Naive thymus-derived CD4-positive, alpha-beta T cell (primary cell): Measurements from ENCODE around the gene IFI27L2. TPM values are rescaled to one million over a fixed set of nuclear protein-coding genes. Genes with fewer than 3 reads are reported as not detected.

Experiments
- ATAC-seq: fragments of 150-1000 bp; cut with Tn5 transposase; 2 replicates; pipeline ENCODE4 v1.10.0; 2021; ENCODE audit warnings: mild to moderate bottlenecking, moderate library complexity
- CTCF ChIA-PET: fragments of 350-600 bp; sonication (Branson Sonifier 250); formaldehyde crosslinking; loops from one replicate; lab custom pipeline; 2021; ENCODE audit warnings: antibody characterized with exemption; lab: Charles Lee
- POLR2A ChIA-PET: fragments of 350-600 bp; sonication (Branson Sonifier 250); formaldehyde crosslinking; loops from one replicate; lab custom pipeline; 2021; ENCODE audit warnings: antibody characterized with exemption, inconsistent platforms; lab: Charles Lee
- DNase-seq, 9 donors: peaks; one replicate each; pipeline versions ENCODE4 v3.0.0 to v3.0.0-alpha.2; 2020 to 2022; ENCODE audit warnings: mixed read lengths in 1 of 9
- H3K27ac ChIP-seq: one replicate; pipeline ENCODE4 v1.7.0; 2013; ENCODE audit warnings: mild to moderate bottlenecking, low read depth, low read length, moderate library complexity
- H3K27me3 ChIP-seq, 2 donors: one replicate each; pipeline ENCODE4 v1.7.0; 2013; ENCODE audit warnings: low read length in 2 of 2, mild to moderate bottlenecking in 2 of 2, moderate library complexity in 2 of 2; ENCODE audit not compliant: control insufficient read depth in 2 of 2, insufficient read depth in 2 of 2
- H3K36me3 ChIP-seq, 3 experiments: 1 replicate in 2 of 3; 2 replicates in 1 of 3; pipeline ENCODE4 v1.7.0; 2013; ENCODE audit warnings: low read length in 3 of 3, mild to moderate bottlenecking in 3 of 3, moderate library complexity in 1 of 3; ENCODE audit not compliant: insufficient read depth in 3 of 3, control insufficient read depth in 2 of 3
- H3K4me1 ChIP-seq, 2 donors: one replicate each; pipeline ENCODE4 v1.7.0; 2013; ENCODE audit warnings: low read length in 2 of 2, mild to moderate bottlenecking in 2 of 2, moderate library complexity in 1 of 2; ENCODE audit not compliant: control insufficient read depth in 2 of 2, insufficient read depth in 2 of 2
- H3K4me3 ChIP-seq: 2 replicates; pipeline ENCODE4 v1.7.0; 2013; ENCODE audit warnings: mild to moderate bottlenecking, low read length
- H3K9me3 ChIP-seq, 3 experiments: 1 replicate in 2 of 3; 2 replicates in 1 of 3; pipeline ENCODE4 v1.7.0; 2013; ENCODE audit warnings: low read length in 3 of 3; ENCODE audit not compliant: control insufficient read depth in 2 of 3
- H3K27ac Mint-ChIP-seq, 9 donors: one replicate each; pipeline ENCODE4 v1.8.0; 2020 to 2022; ENCODE audit warnings: mixed read lengths in 9 of 9, mild to moderate bottlenecking in 8 of 9, moderate library complexity in 5 of 9, inconsistent platforms in 2 of 9
- H3K27me3 Mint-ChIP-seq, 5 donors: one replicate each; pipeline ENCODE4 v1.8.0; 2021 to 2022; ENCODE audit warnings: mixed read lengths in 5 of 5, mild to moderate bottlenecking in 1 of 5
- H3K36me3 Mint-ChIP-seq, 5 donors: one replicate each; pipeline ENCODE4 v1.8.0; 2020 to 2022; ENCODE audit warnings: mixed read lengths in 5 of 5, mild to moderate bottlenecking in 3 of 5, inconsistent platforms in 1 of 5
- H3K4me1 Mint-ChIP-seq, 7 donors: one replicate each; pipeline ENCODE4 v1.8.0; 2020 to 2022; ENCODE audit warnings: mixed read lengths in 7 of 7, mild to moderate bottlenecking in 3 of 7, inconsistent platforms in 1 of 7
- H3K4me3 Mint-ChIP-seq, 10 donors: one replicate each; pipeline ENCODE4 v1.8.0; 2020 to 2022; ENCODE audit warnings: mild to moderate bottlenecking in 10 of 10, mixed read lengths in 10 of 10, moderate library complexity in 6 of 10, inconsistent platforms in 2 of 10
- H3K9me3 Mint-ChIP-seq, 11 donors: one replicate each; pipeline ENCODE4 v1.8.0; 2020 to 2022; ENCODE audit warnings: mixed read lengths in 11 of 11, mild to moderate bottlenecking in 4 of 11, inconsistent platforms in 1 of 11, moderate library complexity in 1 of 11
- intact Hi-C, 2 donors: fragments of 100-400 bp; cut with micrococcal nuclease; formaldehyde crosslinking; loops; one replicate each; pipeline ENCODE4 v1.15.1; 2023
- polyA plus RNA-seq, 2 donors: library from polyadenylated mRNA; unstranded; fragments of 300-500 nt; fragmentation: Illumina TruSeq; gene quantifications; one replicate each; pipeline ENCODE4 v1.2.3, GENCODE V29; 2021
- total RNA-seq, 6 experiments: library from RNA in 5 of 6; stranded (reverse) in 5 of 6; gene quantifications; 1 replicate in 5 of 6; 2 replicates in 1 of 6; pipeline ENCODE4 v1.2.3 and lab custom pipeline; 2021 to 2026

Gene IFI27L2
- total and polyA plus RNA-seq, 7 experiments from 2014 or later, result 17.2 to 65.8 (median 29.2) TPM

DNA sequence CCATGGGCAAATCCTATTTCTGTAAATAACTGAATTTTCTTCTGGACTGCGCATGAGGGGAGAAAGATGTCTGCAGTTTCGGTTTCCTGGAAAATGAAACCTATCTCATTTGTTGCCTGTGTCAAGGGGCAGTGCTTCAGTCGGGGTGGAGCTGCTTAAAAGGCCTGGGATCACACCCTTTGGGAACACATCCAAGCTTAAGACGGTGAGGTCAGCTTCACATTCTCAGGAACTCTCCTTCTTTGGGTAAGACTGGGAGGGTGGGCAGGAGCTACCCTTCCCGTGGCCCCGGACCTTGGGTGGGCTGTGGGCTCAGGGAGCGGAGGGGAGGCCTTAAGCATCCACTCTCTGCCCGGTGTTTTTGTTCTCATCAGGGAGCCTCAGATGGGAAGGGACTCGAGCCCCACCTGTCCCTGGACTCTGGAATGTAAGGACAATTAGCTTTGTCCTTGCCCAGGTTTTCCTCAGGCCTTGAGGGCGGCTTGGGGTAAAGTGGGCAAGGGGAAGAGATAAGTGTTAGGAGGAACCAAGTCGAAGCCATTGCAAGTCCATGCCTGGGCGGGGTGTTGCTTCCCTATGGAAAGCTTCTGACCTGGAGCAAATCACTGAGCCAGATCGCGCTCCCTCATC, 18.7 kb downstream of the IFI27L2 start, which contains the start of gene IFI27:
IFI27 (plus strand) TSS at position 185 of the 630 bp plus-strand sequence.
- H3K27ac Mint-ChIP-seq, result peak within 1 kb of the TSS in 1 of 9 donors; percentile 88
- H3K4me3 Mint-ChIP-seq, result peak within 1 kb of the TSS in 1 of 10 donors; percentile 84
- no peak within 1 kb of the TSS for H3K27ac ChIP-seq
- intact Hi-C loops, result no loop called here
- no peaks in the 10 kb centered on the region for H3K36me3 ChIP-seq
- ATAC-seq (no peak), DNase-seq (no peak)
- no peaks in the 10 kb centered on the region for H3K4me1 ChIP-seq
- peaks cover 0 to 42% (median 0%) of the 10 kb centered on the region in 7 donors for H3K4me1 Mint-ChIP-seq
- no peaks in the 10 kb centered on the region for H3K9me3 Mint-ChIP-seq
- H3K27me3 Mint-ChIP-seq, result peaks cover 2 to 9% (median 5%) of the 10 kb centered on the region in 5 donors
- H3K27me3 ChIP-seq, result no peaks in the 10 kb centered on the region
- peaks cover 0 to 5% (median 0%) of the 10 kb centered on the region in 5 donors for H3K36me3 Mint-ChIP-seq
- POLR2A ChIA-PET, result no interaction called here
- no peak within 1 kb of the TSS for H3K4me3 ChIP-seq
- H3K9me3 ChIP-seq, result no peaks in the 10 kb centered on the region
- CTCF ChIA-PET, result no interaction called here

DNA sequence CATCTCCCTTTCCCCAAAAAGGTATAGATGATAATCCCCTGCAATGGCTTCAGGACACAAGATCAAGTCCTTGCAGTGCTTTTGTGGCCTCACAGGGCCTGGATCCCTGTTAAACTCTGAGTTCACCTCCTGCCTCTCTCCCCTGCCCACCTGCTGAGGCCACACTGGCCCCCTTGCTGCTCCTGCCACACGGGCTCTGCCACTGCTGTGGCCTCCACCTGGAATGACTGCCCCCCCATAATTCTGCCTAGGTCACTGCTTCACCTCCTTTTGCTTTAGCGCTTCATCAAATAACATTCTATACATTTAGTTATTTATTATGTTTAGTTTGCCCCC, 19.5 kb downstream of the IFI27L2 start:
- POLR2A ChIA-PET, result no interaction called here
- CTCF ChIA-PET, result no interaction called here
- H3K9me3 ChIP-seq, result no peaks in the 10 kb centered on the region
- Mint-ChIP-seq H3K27me3 (peaks cover 0 to 8% (median 5%) of the 10 kb centered on the region in 5 donors), H3K36me3 (peaks cover 0 to 5% (median 0%) of the 10 kb centered on the region in 5 donors), H3K4me1 (peaks cover 0 to 35% (median 0%) of the 10 kb centered on the region in 7 donors), H3K9me3 (no peaks in the 10 kb centered on the region), H3K27ac (peak overlapping the region in 1 of 9 donors; percentile 16), H3K4me3 (no peak overlapping the region)
- intact Hi-C loops, result no loop called here
- no peaks in the 10 kb centered on the region for H3K36me3 ChIP-seq
- no peak for DNase-seq
- no peak for ATAC-seq
- no peak overlapping the region for H3K27ac ChIP-seq
- H3K4me1 ChIP-seq, result no peaks in the 10 kb centered on the region
- H3K27me3 ChIP-seq, result no peaks in the 10 kb centered on the region
- H3K4me3 ChIP-seq, result no peak overlapping the region

DNA sequence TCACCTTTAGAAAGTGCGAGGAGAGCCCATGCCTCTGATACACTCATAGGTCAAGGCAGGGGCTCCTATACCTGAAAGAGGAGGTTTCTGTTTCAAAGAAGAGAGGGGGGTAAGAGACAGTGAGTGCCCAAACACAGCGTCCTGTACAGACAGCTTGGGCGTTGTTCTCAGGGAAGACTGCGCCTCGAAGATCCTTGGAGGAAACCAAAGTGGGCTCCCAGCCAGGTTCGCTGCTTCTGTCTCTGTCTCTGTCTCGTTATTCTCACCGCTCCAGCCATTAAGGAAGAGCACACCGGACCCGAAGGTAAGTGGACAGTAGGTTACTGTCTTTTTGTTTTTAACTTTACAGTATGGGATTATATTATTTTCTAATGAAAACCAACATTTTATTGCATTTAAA, 24.7 kb downstream of the IFI27L2 start:
- Histone ChIP-seq H3K4me3 (no peak overlapping the region), H3K36me3 (no peaks in the 10 kb centered on the region), H3K4me1 (no peaks in the 10 kb centered on the region), H3K27me3 (no peaks in the 10 kb centered on the region), H3K9me3 (no peaks in the 10 kb centered on the region), H3K27ac (no peak overlapping the region)
- CTCF ChIA-PET, result no interaction called here
- no peak overlapping the region for H3K4me3 Mint-ChIP-seq
- peak overlapping the region in 1 of 9 donors; percentile 36 for H3K27ac Mint-ChIP-seq
- H3K36me3 Mint-ChIP-seq, result peaks cover 0 to 5% (median 0%) of the 10 kb centered on the region in 5 donors
- DNase-seq (no peak), ATAC-seq (no peak)
- POLR2A ChIA-PET, result no interaction called here
- intact Hi-C loops, result no loop called here
- peaks cover 0 to under 1% (median 0%) of the 10 kb centered on the region in 7 donors for H3K4me1 Mint-ChIP-seq
- H3K27me3 Mint-ChIP-seq, result no peaks in the 10 kb centered on the region
- no peaks in the 10 kb centered on the region for H3K9me3 Mint-ChIP-seq

DNA sequence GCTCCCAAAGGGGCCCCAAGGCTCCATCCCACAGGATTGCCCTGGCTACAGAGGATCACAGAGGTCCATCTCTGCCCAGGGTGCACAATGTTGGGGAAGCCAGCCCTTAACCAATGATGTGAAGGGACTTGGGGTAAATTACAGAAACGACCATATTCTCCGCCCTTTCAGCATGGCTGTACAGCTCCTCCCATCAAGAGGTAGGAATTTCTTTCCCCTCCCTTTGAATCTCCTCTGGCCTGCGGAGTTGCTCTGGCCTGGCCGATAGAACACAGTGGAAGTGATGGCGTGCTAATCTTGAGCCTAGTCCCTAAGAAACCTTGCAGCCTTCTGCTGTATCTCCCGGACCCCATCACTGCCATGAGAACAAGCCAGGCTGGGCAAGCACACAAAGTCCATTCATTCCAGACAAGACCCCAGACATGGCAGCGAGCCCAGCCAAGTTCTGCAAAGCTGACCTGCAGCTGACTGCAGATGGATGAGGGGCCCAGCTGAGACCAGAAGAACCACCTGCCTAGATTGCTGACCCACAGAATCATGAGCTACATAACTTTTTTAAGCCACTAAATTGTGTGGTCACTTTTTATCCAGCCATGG, 25.8 kb downstream of the IFI27L2 start:
- Mint-ChIP-seq H3K9me3 (no peaks in the 10 kb centered on the region), H3K27ac (no peak overlapping the region), H3K27me3 (no peaks in the 10 kb centered on the region), H3K4me1 (no peaks in the 10 kb centered on the region), H3K36me3 (peaks cover 0 to 7% (median 0%) of the 10 kb centered on the region in 5 donors), H3K4me3 (no peak overlapping the region)
- POLR2A ChIA-PET, result interaction anchor here (0.6 kb wide), 1 partner anchor 15 kb away, joined by 4 read pairs; no protein-coding TSS in a partner anchor
- Histone ChIP-seq H3K36me3 (no peaks in the 10 kb centered on the region), H3K27me3 (no peaks in the 10 kb centered on the region), H3K9me3 (no peaks in the 10 kb centered on the region), H3K4me1 (no peaks in the 10 kb centered on the region), H3K4me3 (no peak overlapping the region), H3K27ac (no peak overlapping the region)
- ATAC-seq (no peak), DNase-seq (no peak)
- intact Hi-C loops, result no loop called here
- CTCF ChIA-PET, result no interaction called here

DNA sequence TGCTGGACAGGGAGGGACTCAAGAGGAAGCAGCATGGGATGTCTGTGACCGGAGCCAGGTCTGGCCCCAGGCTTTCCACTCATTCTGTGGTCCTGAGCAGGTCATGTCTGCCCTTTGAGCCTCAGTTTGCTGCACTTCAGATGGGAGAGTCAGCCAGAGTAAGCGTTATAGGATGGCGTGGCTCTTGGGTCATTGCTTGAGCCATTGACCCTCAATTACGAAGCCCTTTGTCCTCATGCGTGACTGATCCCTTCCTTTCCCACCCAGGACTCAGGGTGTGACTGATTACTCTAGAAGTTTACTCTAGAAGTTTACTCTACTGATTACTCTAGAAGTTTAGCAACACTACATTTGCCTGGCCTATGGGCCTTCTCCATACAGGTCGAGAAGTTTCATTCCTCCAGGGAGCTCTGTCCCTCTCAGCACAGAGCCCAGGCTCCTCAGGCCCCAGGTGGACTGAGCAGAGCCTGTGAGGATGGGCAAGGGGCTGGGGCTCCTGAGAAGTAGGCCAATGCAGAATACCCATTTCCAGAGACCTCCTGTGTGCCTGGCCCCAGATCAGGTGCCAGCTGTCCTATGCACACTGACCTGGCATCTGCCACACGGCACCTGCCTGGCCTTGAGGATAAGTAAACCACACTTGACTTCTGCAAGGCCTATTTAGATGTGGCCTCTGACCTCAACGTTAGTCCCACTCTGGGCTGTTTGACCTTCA, 26.5 kb downstream of the IFI27L2 start:
- Mint-ChIP-seq H3K36me3 (peaks cover 0 to 3% (median 0%) of the 10 kb centered on the region in 5 donors), H3K27me3 (no peaks in the 10 kb centered on the region), H3K9me3 (no peaks in the 10 kb centered on the region), H3K4me1 (no peaks in the 10 kb centered on the region), H3K27ac (no peak overlapping the region), H3K4me3 (no peak overlapping the region)
- H3K27me3 ChIP-seq, result no peaks in the 10 kb centered on the region
- no peak overlapping the region for H3K4me3 ChIP-seq
- H3K9me3 ChIP-seq, result no peaks in the 10 kb centered on the region
- H3K27ac ChIP-seq, result no peak overlapping the region
- DNase-seq (no peak), ATAC-seq (peak; percentile 32)
- ChIA-PET CTCF (no interaction called here), POLR2A (no interaction called here)
- no peaks in the 10 kb centered on the region for H3K36me3 ChIP-seq
- intact Hi-C loops, result no loop called here
- H3K4me1 ChIP-seq, result no peaks in the 10 kb centered on the region

DNA sequence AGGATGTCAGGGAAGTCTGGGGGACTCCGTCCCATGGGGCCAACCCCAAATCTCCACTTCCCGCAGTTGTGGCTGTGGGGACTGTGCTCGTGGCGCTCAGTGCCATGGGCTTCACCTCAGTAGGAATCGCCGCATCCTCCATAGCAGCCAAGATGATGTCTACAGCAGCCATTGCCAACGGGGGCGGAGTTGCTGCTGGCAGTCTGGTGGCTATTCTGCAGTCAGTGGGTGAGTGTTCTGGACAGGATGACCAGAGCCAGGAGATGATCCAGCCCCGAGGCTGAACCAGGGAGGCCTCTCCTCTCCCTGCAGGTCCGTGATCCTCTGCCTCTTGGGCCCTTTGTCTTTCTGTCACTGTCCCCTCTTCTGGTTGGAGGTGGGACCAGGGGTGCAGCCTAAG, 27.7 kb downstream of the IFI27L2 start:
- POLR2A ChIA-PET, result no interaction called here
- Mint-ChIP-seq H3K36me3 (peaks cover 0 to 4% (median 2%) of the 10 kb centered on the region in 5 donors), H3K9me3 (no peaks in the 10 kb centered on the region), H3K4me3 (no peak overlapping the region), H3K27ac (no peak overlapping the region), H3K27me3 (no peaks in the 10 kb centered on the region), H3K4me1 (no peaks in the 10 kb centered on the region)
- intact Hi-C loops, result no loop called here
- no peaks in the 10 kb centered on the region for H3K4me1 ChIP-seq
- H3K9me3 ChIP-seq, result no peaks in the 10 kb centered on the region
- no peaks in the 10 kb centered on the region for H3K27me3 ChIP-seq
- H3K36me3 ChIP-seq, result no peaks in the 10 kb centered on the region
- CTCF ChIA-PET, result no interaction called here
- DNase-seq, result no peak
- ATAC-seq, result no peak
- H3K27ac ChIP-seq, result no peak overlapping the region
- H3K4me3 ChIP-seq, result no peak overlapping the region
